HepG2 (cell line): ENCODE results near the gene FSD2. TPM values are rescaled to one million over a fixed set of nuclear protein-coding genes. Genes with fewer than 3 reads are reported as not detected.
A peak's percentile ranks its signal among the peaks of the same experiment; 100 is the strongest.

ENCODE experiments used
- ASH2L ChIP-seq: fragments of 300-600, 200-600 bp; sonication (generic); IDR thresholded peaks from 2 replicates; pipeline ENCODE4 v1.7.0; 2017; ENCODE audit warnings: low read depth, mild to moderate bottlenecking, moderate library complexity, mixed read lengths, low read length; ENCODE audit not compliant: insufficient read length
- BCL6 ChIP-seq: IDR thresholded peaks from 2 replicates; pipeline ENCODE4 v1.6.1; 2016; ENCODE audit warnings: missing genetic modification reagents, missing compliant biosample characterization
- ETV5 ChIP-seq: IDR thresholded peaks from 2 replicates; pipeline ENCODE4 v1.6.1; 2018; ENCODE audit warnings: missing biosample characterization, missing genetic modification reagents, inconsistent platforms, borderline replicate concordance
- HIVEP1 ChIP-seq: sonication (generic); formaldehyde crosslinking; IDR thresholded peaks from 2 replicates; pipeline ENCODE4 v1.4.0; 2020; ENCODE audit warnings: mild to moderate bottlenecking, missing genetic modification reagents
- MXD4 ChIP-seq: IDR thresholded peaks from 2 replicates; pipeline ENCODE4 v1.6.1; 2016; ENCODE audit warnings: mild to moderate bottlenecking, missing biosample characterization, missing genetic modification reagents
- NFIB ChIP-seq: sonication (generic); formaldehyde crosslinking; IDR thresholded peaks from 2 replicates; pipeline ENCODE4 v1.9.0; 2021; ENCODE audit warnings: missing genetic modification reagents, mild to moderate bottlenecking, borderline replicate concordance
- RFX5 ChIP-seq: IDR thresholded peaks from 2 replicates; pipeline ENCODE4 v1.6.1; 2011; ENCODE audit warnings: low read depth, low read length, improper control_type of control experiment
- STAT5B ChIP-seq: sonication (generic); formaldehyde crosslinking; IDR thresholded peaks from 2 replicates; pipeline ENCODE4 v1.4.0; 2020; ENCODE audit warnings: missing genetic modification reagents
- TP53 ChIP-seq: sonication (generic); formaldehyde crosslinking; conservative IDR thresholded peaks from 2 replicates; pipeline ENCODE4 v1.4.0; 2020; ENCODE audit warnings: missing genetic modification reagents
- UBTF ChIP-seq: sonication (generic); formaldehyde crosslinking; IDR thresholded peaks from 2 replicates; pipeline ENCODE4 v1.4.0; 2020; ENCODE audit warnings: mild to moderate bottlenecking, missing genetic modification reagents
- XBP1 ChIP-seq: sonication (generic); formaldehyde crosslinking; IDR thresholded peaks from 2 replicates; pipeline ENCODE4 v1.5.0; 2020; ENCODE audit warnings: missing genetic modification reagents
- ZBTB20 ChIP-seq: sonication (generic); formaldehyde crosslinking; IDR thresholded peaks from 2 replicates; pipeline ENCODE4 v1.8.1; 2023; ENCODE audit warnings: missing genetic modification reagents, low read depth, mild to moderate bottlenecking, borderline replicate concordance
- ZBTB38 ChIP-seq: sonication (generic); formaldehyde crosslinking; IDR thresholded peaks from 2 replicates; pipeline ENCODE4 v1.5.1; 2020; ENCODE audit warnings: mild to moderate bottlenecking, missing genetic modification reagents
- ZNF124 ChIP-seq: sonication (generic); formaldehyde crosslinking; IDR thresholded peaks from 2 replicates; pipeline ENCODE4 v1.4.0; 2020; ENCODE audit warnings: missing genetic modification reagents
- ZSCAN20 ChIP-seq: sonication (generic); formaldehyde crosslinking; IDR thresholded peaks from 2 replicates; pipeline ENCODE4 v1.4.0; 2020; ENCODE audit warnings: missing genetic modification reagents, mild to moderate bottlenecking, borderline replicate concordance
- polyA plus RNA-seq, 8 experiments: library from polyadenylated mRNA; depleted of rRNA in 3 of 8; stranded (reverse) in 7 of 8; unstranded in 1 of 8; fragments of >200 nt; fragmentation: Illumina TruSeq in 4 of 8; extraction: Trizol in 4 of 8; gene quantifications; 2 replicates each; pipeline versions ENCODE4 v1.2.1 to v1.2.3, GENCODE V29; 2011 to 2016; ENCODE audit warnings: low read depth in 4 of 8, missing spikeins in 1 of 8, mixed read lengths in 1 of 8; ENCODE audit not compliant: insufficient read depth in 1 of 8
- total RNA-seq, 5 experiments: library from RNA; depleted of rRNA; stranded (reverse); fragments of >200 nt; fragmentation: Illumina TruSeq; extraction: Trizol; gene quantifications; 2 replicates each; pipeline ENCODE4 v1.2.3, GENCODE V29; 2016; ENCODE audit warnings: low read depth in 1 of 5
- TF ChIP-seq, protein P1 (sequence below): sonication (generic); formaldehyde crosslinking; IDR thresholded peaks from 2 replicates; pipeline ENCODE4 v1.4.0; 2020; ENCODE audit warnings: missing genetic modification reagents, mild to moderate bottlenecking, borderline replicate concordance
- TF ChIP-seq, protein P2 (sequence below): sonication (generic); formaldehyde crosslinking; IDR thresholded peaks from 2 replicates; pipeline ENCODE4 v1.4.0; 2020; ENCODE audit warnings: missing genetic modification reagents, low read depth, mild to moderate bottlenecking, borderline replicate concordance
- TF ChIP-seq, protein P3 (sequence below), 2 experiments: IDR thresholded peaks; 2 replicates each; pipeline ENCODE4 v1.6.1; 2011 to 2012; ENCODE audit warnings: low read length in 2 of 2, borderline replicate concordance in 1 of 2, low read depth in 1 of 2, mild to moderate bottlenecking in 1 of 2, moderate library complexity in 1 of 2

FSD2 gene
- total and polyA plus RNA-seq, 2 of the 13 experiments (the other 11 are each of a cell fraction or from before 2014, with no cell fraction given), result not detected

- no peak for TF ChIP-seq RFX5
- peak; percentile 67; the same call in 1 of the 2 replicates for TF ChIP-seq ETV5 (CRISPR knock-in tag)
- 0 out of 2 replicates have a peak, but pooled peaks have one; percentile 10 for TF ChIP-seq BCL6 (CRISPR knock-in tag)
- TF ChIP-seq MXD4 (CRISPR knock-in tag), result no peak
- TF ChIP-seq HIVEP1 (CRISPR knock-in tag), result no peak
- TF ChIP-seq XBP1 (CRISPR knock-in tag), result no peak
- no peak for TF ChIP-seq ZBTB38
- TF ChIP-seq, protein P1, sequence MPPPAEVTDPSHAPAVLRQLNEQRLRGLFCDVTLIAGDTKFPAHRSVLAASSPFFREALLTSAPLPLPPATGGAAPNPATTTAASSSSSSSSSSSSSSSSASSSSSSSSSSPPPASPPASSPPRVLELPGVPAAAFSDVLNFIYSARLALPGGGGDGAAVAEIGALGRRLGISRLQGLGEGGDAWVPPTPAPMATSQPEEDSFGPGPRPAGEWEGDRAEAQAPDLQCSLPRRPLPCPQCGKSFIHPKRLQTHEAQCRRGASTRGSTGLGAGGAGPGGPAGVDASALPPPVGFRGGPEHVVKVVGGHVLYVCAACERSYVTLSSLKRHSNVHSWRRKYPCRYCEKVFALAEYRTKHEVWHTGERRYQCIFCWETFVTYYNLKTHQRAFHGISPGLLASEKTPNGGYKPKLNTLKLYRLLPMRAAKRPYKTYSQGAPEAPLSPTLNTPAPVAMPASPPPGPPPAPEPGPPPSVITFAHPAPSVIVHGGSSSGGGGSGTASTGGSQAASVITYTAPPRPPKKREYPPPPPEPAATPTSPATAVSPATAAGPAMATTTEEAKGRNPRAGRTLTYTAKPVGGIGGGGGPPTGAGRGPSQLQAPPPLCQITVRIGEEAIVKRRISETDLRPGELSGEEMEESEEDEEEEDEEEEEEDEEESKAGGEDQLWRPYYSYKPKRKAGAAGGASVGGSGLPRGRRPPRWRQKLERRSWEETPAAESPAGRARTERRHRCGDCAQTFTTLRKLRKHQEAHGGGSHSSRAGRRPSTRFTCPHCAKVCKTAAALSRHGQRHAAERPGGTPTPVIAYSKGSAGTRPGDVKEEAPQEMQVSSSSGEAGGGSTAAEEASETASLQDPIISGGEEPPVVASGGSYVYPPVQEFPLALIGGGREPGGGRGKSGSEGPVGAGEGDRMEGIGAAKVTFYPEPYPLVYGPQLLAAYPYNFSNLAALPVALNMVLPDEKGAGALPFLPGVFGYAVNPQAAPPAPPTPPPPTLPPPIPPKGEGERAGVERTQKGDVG (CRISPR knock-in tag), result no peak
- TF ChIP-seq ZSCAN20 (CRISPR knock-in tag), result no peak
- TF ChIP-seq, protein P2, sequence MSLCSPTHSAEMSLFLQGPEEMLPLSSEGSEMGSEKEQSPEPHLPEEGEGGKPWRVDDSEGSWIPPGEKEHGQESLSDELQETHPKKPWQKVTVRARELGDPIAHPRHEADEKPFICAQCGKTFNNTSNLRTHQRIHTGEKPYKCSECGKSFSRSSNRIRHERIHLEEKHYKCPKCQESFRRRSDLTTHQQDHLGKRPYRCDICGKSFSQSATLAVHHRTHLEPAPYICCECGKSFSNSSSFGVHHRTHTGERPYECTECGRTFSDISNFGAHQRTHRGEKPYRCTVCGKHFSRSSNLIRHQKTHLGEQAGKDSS (CRISPR knock-in tag), result 0 out of 2 replicates have a peak, but pooled peaks have one; percentile 29
- TF ChIP-seq ZNF124 (CRISPR knock-in tag), result no peak
- TF ChIP-seq UBTF (CRISPR knock-in tag), result no peak
- TF ChIP-seq TP53 (CRISPR knock-in tag), result no peak
- peak; percentile 58 for TF ChIP-seq ASH2L
- no peak for TF ChIP-seq STAT5B
- TF ChIP-seq ZBTB20 (CRISPR knock-in tag), result peak; percentile 96; the same call in 1 of the 2 replicates
- TF ChIP-seq, protein P3, sequence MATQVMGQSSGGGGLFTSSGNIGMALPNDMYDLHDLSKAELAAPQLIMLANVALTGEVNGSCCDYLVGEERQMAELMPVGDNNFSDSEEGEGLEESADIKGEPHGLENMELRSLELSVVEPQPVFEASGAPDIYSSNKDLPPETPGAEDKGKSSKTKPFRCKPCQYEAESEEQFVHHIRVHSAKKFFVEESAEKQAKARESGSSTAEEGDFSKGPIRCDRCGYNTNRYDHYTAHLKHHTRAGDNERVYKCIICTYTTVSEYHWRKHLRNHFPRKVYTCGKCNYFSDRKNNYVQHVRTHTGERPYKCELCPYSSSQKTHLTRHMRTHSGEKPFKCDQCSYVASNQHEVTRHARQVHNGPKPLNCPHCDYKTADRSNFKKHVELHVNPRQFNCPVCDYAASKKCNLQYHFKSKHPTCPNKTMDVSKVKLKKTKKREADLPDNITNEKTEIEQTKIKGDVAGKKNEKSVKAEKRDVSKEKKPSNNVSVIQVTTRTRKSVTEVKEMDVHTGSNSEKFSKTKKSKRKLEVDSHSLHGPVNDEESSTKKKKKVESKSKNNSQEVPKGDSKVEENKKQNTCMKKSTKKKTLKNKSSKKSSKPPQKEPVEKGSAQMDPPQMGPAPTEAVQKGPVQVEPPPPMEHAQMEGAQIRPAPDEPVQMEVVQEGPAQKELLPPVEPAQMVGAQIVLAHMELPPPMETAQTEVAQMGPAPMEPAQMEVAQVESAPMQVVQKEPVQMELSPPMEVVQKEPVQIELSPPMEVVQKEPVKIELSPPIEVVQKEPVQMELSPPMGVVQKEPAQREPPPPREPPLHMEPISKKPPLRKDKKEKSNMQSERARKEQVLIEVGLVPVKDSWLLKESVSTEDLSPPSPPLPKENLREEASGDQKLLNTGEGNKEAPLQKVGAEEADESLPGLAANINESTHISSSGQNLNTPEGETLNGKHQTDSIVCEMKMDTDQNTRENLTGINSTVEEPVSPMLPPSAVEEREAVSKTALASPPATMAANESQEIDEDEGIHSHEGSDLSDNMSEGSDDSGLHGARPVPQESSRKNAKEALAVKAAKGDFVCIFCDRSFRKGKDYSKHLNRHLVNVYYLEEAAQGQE (IDR thresholded peaks at IDR 0.05; ENCODE audit: borderline replicate concordance in 1 of 2, low read depth in 1 of 2, low read length in 2 of 2), result no peak
- TF ChIP-seq NFIB, result no peak
Measured at GRCh38 chr15:82763361-82764116, 42.3 kb downstream of the FSD2 start (continued).
